CD4-positive, alpha-beta T cell treated with Interleukin-4 for 4 hours (primary cell): ENCODE measurements around the gene CACNA1F.

ENCODE experiments used
- DNase-seq: peaks from one replicate; pipeline ENCODE4 v3.0.0-alpha.2; 2020

The CACNA1F gene

DNA sequence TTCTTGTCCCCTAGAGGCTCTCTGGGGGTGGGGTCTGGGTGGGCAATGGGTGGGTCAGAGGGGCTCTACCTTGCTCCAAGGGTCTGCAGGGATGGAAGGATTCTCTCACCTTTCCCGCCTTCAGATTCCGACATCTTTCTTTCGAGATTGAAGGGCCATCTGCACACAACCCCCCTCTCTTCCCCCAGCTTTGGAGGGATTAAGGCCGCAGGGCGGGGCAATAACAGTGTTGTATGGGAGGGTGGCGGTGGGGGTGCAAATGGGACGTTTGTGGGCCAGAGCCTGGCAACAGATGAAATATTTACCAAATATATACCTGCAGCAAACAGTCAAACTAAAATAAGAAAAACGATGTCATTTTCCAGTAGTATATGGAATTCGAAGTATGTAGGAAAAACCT lies at the start of gene CACNA1F:
Gene CACNA1F, minus strand, starts transcription at position 165 of the 400 bp plus-strand sequence. Its CDS starts 31 bp downstream, at position 134.
- DNase-seq: no peak

DNA sequence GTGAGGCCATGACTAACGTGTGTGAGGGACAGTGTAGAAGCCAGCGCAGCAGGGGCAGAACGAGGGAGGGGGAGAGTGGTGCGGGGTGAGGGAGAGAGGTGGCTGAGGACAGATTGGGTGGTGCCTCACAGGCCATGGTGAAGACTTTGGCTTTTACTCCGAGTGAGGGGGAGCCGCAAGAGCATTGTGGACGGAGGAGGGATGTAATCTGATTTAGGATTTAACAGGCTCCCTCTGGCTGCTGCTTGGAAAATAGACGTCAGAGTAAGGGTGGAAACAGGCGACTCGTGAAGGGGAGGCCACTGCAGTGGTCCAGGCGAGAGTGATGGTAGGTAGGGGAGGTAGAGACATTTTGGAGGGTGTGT lies 49.5 kb upstream of the CACNA1F start:
- DNase-seq: no peak

DNA sequence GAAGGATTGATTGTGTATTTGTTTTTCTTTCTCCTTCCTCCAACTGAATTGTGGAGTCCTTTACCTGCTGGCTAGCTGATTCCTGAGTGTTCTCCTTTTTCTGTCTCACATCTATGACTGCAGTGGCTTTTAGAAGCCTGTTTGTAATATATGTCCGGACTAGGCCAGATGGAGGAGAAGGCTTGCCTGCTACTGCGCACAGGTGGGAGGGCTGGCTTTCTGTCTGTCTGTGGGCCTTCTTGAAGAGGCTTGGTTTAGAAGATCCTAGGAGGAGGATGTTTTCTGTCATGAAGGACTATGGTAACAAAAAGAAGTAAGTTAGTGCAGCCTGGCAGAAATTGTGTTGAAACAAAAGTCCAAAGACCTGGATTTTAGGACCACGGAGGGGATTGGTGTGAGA lies 44.9 kb upstream of the CACNA1F start:
- DNase-seq: no peak

DNA sequence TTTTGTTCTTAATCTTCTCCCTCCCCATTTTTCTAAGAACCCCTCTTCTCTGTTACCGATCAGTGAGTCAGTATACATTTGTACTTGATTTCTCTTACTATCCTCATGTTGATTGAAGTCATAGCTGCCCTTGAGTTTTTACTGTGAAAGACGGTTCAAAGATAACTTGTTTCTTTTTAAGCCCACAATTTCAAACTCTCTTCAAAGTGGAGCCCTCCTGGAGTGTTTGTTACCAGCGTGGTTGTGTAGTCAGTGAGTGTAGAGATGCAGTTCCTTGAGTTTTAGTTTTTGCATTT lies 44.3 kb upstream of the CACNA1F start:
- peak; percentile 55 for DNase-seq

DNA sequence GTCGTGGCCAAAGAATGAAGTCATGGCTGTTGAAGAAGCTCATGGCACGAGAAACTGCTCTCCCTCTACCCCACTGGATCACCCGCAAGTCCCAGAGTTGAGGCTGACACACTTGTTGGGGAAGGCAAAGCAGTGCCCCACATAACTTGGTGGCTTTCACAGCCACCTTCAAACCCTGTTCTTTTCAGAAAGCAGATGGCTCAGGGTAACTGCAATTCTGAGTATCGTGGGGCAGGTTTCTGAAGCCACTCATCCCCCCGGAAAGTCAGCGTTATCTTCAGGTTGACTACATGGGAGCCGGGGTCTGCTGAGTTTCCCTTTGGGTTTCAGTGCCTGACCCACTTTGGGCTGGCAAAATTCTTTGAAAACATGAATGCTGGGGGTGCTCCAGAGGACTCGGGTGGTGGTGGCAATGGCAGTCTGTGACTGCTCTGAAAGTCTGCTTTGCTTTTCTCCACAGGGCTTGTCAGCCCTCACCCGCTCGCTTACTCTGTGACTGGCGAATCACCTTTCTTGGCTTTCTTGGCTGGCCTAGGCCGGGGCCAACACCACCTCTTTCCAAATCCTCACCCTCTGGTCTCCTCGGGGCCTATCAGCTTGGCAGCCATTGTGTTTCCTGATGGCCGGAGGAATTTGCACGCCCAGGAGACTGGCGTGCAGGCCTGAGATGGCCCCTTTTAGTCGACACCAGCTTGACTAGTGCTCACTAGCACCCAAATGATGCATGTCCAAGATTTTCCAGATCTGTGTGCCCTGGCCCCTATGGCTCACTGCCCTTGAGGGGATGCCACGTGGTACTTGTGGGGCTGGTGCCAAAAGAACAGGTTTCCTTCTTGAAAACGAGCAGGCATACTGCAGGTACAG lies 43.8 kb upstream of the CACNA1F start:
- DNase-seq: no peak

GRCh38 chrX:49276207-49276606 lies 43.1 kb upstream of the CACNA1F start:
- DNase-seq: no peak

GRCh38 chrX:49273181-49273727 lies 40.1 kb upstream of the CACNA1F start:
- DNase-seq: peak; percentile 92

- peak; percentile 62 for DNase-seq
These were observed 39.3 kb upstream of the CACNA1F start for GRCh38 chrX:49272421-49272820.

GRCh38 chrX:49271341-49271740 lies 38.2 kb upstream of the CACNA1F start:
- DNase-seq: no peak

DNA sequence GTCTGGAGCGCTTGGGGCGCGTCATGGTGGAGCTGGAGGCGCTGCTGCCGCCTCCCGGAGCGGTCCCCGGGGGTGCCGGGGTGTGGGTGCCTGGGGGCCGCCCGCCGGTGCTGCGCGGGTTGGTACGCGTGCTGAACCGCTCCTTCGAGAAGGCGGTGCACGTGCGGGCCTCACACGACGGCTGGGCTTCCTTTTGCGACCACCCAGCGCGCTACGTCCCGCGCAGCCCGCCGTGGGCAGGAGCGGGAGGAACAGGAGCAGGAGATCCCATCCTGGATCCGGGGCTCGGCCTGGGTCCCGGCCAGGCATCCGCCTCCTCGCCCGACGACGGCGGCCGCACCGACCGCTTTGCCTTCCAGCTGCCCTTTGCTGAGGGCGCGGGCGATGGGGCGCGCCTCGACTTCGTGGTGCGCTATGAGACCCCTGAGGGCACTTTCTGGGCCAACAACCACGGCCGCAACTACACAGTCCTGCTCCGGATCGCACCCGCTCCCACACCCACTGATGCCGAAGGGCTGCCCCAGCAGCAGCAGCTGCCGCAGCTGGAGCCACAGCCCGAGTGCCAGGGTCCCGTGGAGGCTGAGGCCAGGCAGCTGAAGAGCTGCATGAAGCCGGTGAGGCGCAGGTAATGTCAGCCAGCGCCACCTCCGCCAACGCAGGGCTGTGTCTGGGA lies 37.2 kb upstream of the CACNA1F start:
- DNase-seq: no peak

DNA sequence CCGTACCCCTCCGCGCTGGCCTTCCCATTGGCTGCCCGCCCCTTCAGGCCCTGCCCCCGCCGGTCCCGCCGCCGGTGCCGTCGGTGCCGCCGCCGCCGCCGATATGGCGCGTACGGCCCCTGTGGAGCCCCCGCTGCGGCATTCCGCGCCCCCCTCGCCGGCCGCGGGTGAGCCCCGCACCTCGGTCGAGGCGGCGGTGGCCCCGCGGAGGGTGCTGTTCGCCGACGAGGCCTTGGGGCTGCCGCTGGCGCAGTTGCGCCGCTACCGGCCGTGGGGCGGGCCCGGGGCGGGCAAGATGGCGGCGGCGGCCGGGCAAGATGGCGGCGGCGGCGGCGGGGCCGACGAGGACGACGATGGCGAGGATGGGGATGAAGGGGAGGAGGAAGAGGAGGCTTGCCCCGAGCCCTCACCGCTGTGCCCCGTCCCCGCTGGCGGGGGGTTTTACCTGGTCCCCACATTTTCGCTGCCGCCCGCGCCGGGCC lies 36.7 kb upstream of the CACNA1F start, which contains the start of gene PPP1R3F:
Gene PPP1R3F, plus strand, starts transcription at position 27 of the 482 bp plus-strand sequence. Its CDS starts 77 bp downstream, at position 104.
- DNase-seq: no peak

- DNase-seq: peak; percentile 98
These were observed 36.0 kb upstream of the CACNA1F start for GRCh38 chrX:49269010-49269766.

DNA sequence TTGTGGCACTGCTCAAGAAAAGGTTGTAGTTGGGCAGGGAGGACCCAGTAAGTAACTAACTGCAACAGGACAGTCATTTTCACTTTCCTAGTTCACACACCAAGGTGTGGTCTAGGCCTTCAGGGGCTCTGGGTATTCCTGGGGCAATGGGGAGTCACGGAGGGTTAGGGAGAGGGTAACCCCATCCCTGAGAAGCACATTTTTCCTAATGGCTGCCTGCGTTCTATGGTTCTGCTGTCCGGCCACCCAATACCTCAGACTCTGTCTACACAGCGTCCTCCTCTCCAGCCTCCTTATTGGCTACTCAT lies 35.5 kb upstream of the CACNA1F start:
- DNase-seq: no peak

DNA sequence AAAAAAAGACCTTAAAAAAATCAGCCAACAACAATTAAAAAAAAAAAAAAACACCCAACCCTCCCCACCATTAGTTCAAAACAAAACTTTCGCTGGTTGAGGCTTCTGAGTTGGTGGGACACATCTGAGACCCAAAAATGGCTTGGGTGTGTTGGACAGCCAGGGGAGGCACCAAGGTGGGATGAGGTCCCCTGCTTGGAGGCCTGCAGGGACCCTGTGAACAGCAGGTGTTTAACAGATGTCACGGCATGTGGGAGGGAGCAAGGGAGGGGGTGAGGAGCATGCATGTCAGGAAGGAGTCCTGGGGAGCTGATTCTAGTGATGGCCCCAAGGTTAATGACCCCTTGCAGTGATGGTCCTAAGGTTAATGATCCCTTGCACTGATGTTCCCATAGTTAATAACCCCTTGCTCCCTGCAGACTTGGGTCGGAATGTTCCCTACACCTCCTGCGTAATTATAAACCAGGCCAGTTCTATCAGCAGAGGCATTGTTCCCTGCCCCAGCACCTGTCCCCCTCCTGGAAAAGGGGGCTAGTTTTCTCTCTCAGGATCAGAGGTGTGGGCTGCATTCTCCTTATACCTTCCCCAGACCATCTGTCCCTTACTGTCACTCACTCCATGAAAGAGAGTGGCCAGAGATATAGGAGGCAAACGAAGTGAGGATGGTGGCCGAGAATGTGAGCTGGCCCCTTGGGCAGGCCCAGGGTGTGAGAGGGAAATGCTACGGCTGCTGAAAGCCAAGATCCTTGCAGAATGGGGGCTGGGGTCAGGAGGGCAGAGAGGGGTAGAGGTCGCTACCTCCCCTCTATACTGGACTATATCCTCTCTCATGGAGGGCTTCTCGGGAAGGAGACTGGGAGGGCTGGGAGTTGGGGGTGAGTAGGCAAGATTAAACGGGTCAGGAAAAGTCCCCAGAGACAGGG lies 33.6 kb upstream of the CACNA1F start:
- no peak for DNase-seq

DNA sequence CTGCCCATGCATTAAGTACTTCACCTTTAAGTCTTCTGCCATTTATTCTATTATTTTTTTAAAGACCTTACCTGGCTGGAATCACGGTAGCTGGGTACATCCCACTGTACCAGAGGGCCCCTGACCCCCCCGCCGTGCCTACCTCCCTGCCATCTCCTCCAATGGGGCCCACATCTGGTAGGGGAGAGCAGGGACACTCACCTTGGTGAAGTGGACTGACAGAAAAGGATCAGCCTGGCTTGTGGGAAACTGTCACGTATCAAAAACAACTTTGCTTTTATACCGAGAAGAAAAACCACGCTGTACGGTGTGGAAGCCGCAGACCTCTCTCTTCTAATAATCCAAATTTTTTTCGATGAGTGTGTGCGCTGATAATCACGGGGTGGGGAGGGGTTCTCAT lies 31.3 kb upstream of the CACNA1F start, which contains the start of gene FOXP3:
Gene FOXP3, minus strand, starts transcription at position 251 of the 400 bp plus-strand sequence. CDS start 6,205 bp downstream, outside the sequence.
- no peak for DNase-seq

GRCh38 chrX:49263631-49264030 lies 30.5 kb upstream of the CACNA1F start:
- no peak for DNase-seq

GRCh38 chrX:49262603-49263002 lies 29.5 kb upstream of the CACNA1F start:
- DNase-seq: no peak

- no peak for DNase-seq
These were observed 27.3 kb upstream of the CACNA1F start for GRCh38 chrX:49260221-49260985.

DNA sequence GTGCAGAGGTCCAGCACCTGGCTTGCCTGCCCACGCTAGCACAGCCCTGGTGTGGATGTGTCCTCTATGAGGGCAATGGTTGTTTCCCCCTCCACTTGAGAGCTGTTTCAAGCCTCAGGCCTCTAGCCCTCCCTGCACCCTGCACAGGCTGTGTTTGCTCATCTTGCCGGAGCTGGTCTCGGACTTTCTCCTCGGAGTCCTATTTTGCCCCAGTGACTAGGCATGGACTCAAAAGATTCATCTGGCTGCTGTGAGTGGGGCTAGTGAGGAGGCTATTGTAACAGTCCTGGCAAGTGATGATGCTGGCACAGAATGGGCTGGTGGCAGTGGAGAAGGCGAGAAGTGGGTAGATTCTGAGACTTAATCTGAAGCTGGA lies 25.6 kb upstream of the CACNA1F start:
- DNase-seq: no peak

DNA sequence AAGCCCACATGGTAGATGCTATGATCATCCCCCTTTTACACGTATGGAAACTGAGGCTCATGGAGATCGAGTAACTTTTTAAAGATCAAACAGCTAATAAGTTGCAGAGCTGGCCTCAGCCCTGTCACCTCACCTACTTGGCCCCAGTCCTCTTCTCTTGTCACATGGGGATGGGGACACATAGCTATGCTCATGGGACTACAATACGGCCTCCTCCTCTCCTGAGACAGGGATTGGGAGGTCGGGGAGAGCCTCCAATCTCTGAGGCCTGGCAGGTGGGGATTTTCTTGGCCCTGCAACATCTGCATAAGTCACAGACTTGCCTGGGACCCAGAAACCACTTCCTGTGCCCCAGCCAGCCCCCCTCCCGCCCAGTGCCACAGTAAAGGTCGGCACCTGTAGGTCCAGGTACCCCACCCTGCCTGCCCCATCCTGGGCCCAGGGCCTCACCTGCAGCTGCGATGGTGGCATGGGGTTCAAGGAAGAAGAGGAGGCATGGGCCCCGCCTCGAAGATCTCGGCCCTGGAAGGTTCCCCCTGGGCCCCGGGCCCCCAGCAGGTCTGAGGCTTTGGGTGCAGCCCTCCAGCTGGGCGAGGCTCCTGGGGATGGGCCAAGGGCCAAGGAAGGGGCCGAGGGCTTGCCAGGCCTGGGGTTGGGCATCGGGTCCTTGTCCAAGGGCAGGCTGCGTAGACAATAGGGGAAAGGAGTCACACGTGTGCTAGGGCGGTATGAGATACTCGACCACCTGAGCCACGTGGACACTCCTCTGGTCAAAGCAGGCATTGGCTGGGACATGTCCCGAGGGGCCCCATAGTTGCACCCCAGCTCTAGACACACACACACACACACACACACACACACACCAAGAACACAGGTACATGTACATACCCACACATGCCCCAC lies 25.0 kb upstream of the CACNA1F start:
- DNase-seq: peak; percentile 21
